CD4-positive, CD25-positive, alpha-beta regulatory T cell (primary cell): Measurements from ENCODE around the gene SBK2. TPM values are rescaled to one million over a fixed set of nuclear protein-coding genes. Genes with fewer than 3 reads are reported as not detected.
"Not testable (repeated sequence)": the region's sequence is repeated elsewhere in the genome, so short reads cannot be mapped to it uniquely, and the experiment has no call there.

Experiments
- ATAC-seq, 2 donors: fragments of 150-1000 bp; cut with Tn5 transposase; one replicate each; pipeline ENCODE4 v1.10.0; 2021; ENCODE audit warnings: low read depth in 2 of 2, moderate number of reproducible peaks in 2 of 2, moderate library complexity in 1 of 2
- DNase-seq, 3 donors: peaks; one replicate each; pipeline versions ENCODE4 v3.0.0 to v3.0.0-alpha.2; 2012 to 2022; ENCODE audit warnings: mixed read lengths in 1 of 3
- H3K27ac ChIP-seq: one replicate; pipeline ENCODE4 v1.7.0; 2013; ENCODE audit warnings: mild to moderate bottlenecking, low read length; ENCODE audit not compliant: insufficient read depth, poor library complexity, severe bottlenecking
- H3K27me3 ChIP-seq: one replicate; pipeline ENCODE4 v1.7.0; 2013; ENCODE audit warnings: low read length; ENCODE audit not compliant: control insufficient read depth, insufficient read depth
- H3K36me3 ChIP-seq: one replicate; pipeline ENCODE4 v1.7.0; 2013; ENCODE audit warnings: mild to moderate bottlenecking, low read length, moderate library complexity; ENCODE audit not compliant: control insufficient read depth, insufficient read depth
- H3K4me1 ChIP-seq: 2 replicates; pipeline ENCODE4 v1.7.0; 2013; ENCODE audit warnings: mild to moderate bottlenecking, low read length; ENCODE audit not compliant: insufficient read depth, control insufficient read depth, poor library complexity, severe bottlenecking
- H3K4me3 ChIP-seq: one replicate; pipeline ENCODE4 v1.7.0; 2013; ENCODE audit warnings: low read depth, mild to moderate bottlenecking, low read length, moderate library complexity
- H3K9me3 ChIP-seq, 2 experiments: 1 replicate in 1 of 2; 2 replicates in 1 of 2; pipeline ENCODE4 v1.7.0; 2013; ENCODE audit warnings: low read length in 2 of 2, mild to moderate bottlenecking in 1 of 2, moderate library complexity in 1 of 2; ENCODE audit not compliant: control insufficient read depth in 2 of 2
- H3K27ac Mint-ChIP-seq, 3 donors: one replicate each; pipeline ENCODE4 v1.8.0; 2020 to 2022; ENCODE audit warnings: mild to moderate bottlenecking in 3 of 3, mixed read lengths in 3 of 3, moderate library complexity in 2 of 3
- H3K27me3 Mint-ChIP-seq: one replicate; pipeline ENCODE4 v1.8.0; 2022; ENCODE audit warnings: mild to moderate bottlenecking, mixed read lengths
- H3K36me3 Mint-ChIP-seq: one replicate; pipeline ENCODE4 v1.8.0; 2020; ENCODE audit warnings: mixed read lengths
- H3K4me1 Mint-ChIP-seq, 4 donors: one replicate each; pipeline ENCODE4 v1.8.0; 2020 to 2022; ENCODE audit warnings: mixed read lengths in 4 of 4, mild to moderate bottlenecking in 1 of 4
- H3K4me3 Mint-ChIP-seq, 4 donors: one replicate each; pipeline ENCODE4 v1.8.0; 2020 to 2022; ENCODE audit warnings: mild to moderate bottlenecking in 4 of 4, mixed read lengths in 4 of 4, moderate library complexity in 3 of 4
- H3K9me3 Mint-ChIP-seq, 7 donors: one replicate each; pipeline ENCODE4 v1.8.0; 2020 to 2022; ENCODE audit warnings: mixed read lengths in 7 of 7, mild to moderate bottlenecking in 3 of 7, moderate library complexity in 2 of 7
- polyA plus RNA-seq, 4 donors: library from polyadenylated mRNA; unstranded; fragments of 300-500 nt; fragmentation: Illumina TruSeq; gene quantifications; one replicate each; pipeline ENCODE4 v1.2.3, GENCODE V29; 2021
- total RNA-seq: library from RNA; stranded (reverse); gene quantifications from one replicate; pipeline ENCODE4 v1.2.3, GENCODE V29; 2022

Gene SBK2
- total and polyA plus RNA-seq, 5 donors from 2014 or later, result not detected

DNA sequence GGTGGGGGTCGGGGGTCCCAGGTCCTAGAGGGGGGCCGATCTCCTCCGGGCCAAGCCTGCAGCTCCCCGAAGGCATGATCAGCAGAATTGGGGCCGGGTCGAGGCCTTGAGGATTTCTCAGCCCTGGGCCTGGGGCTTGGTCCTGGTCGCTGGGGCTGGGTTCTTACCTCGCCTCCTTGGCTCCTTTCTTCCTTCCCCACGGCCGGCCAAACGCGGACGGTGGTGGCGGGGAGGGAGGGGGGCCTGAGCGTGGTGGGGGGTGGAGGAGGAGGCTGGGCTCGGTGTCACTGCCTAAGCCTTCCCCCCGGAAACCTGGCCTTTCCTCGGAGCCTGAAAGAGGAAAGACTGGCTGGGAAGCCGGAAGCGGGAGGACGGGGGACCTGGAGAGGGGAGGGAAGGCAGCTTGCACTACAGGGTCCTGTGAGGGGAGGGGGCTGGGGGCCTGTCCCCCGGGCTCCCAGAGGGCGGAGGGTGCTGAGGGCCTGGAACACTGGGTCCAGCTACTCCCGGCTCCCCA, 43.8 kb upstream of the SBK2 start, which contains the start of gene ZNF579:
TSS of gene ZNF579 (minus strand) at position 221 of the 517 bp plus-strand sequence. CDS start 1,209 bp downstream, outside the sequence.
- peak; percentile 48 to 82 (median 66) for DNase-seq
- Mint-ChIP-seq H3K9me3 (peaks cover 0 to 3% (median 0%) of the 10 kb centered on the region in 7 donors), H3K4me3 (peak within 1 kb of the TSS; percentile 88 to 94 (median 92)), H3K27ac (peak within 1 kb of the TSS; percentile 58 to 96 (median 94)), H3K4me1 (peaks cover 16 to 30% (median 20%) of the 10 kb centered on the region in 4 donors), H3K36me3 (peaks cover 13% of the 10 kb centered on the region), H3K27me3 (peaks cover 14% of the 10 kb centered on the region)
- peak within 1 kb of the TSS; percentile 75 for H3K4me3 ChIP-seq
- H3K9me3 ChIP-seq, result no peaks in the 10 kb centered on the region
- no peaks in the 10 kb centered on the region for H3K36me3 ChIP-seq
- peak within 1 kb of the TSS; percentile 77 for H3K27ac ChIP-seq
- H3K27me3 ChIP-seq, result no peaks in the 10 kb centered on the region
- peaks cover 14% of the 10 kb centered on the region for H3K4me1 ChIP-seq
- ATAC-seq, result peak; percentile 46 to 65

DNA sequence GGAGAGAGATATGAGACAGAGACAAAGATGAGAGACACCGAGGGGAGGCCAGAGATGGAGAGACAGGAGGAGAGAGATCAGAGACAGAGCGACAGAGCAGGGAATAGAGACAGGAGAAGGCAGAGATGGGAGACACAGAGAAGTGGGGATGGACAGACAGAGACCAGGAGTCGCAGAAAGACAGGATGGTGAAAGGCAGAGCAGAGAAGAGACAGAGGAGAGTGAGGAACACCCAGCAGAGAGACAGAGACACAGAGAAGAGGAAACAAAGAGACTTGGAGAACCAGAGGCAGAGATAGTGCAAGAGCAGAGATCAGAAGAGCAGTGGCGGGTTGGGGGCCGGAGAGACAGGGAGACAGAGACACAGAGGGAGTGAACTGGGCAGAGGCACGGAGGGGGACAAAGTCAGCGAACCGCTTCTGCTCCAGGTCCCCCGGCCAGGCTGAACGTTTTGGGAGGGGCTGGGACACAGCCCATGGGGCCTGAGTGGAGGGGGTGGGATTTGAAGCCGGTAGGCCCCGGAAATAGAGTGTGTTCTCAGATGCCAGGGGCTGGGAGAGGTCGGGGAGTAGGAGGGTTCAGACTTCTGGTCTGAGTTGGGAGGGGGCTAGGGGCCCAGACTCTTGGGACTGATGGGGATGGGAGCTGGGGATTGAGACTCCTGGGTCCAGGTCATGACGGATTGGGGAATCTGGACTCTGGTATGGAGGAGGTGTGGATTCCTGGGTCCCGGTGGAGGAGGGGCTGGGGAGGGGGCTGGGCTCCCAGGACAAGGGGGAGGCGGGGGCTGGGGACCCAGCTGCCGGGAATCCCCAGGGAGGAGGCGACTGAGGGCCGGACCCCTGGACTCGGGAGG, 43.1 kb upstream of the SBK2 start:
- H3K27ac ChIP-seq, result peak overlapping the region; percentile 77
- Mint-ChIP-seq H3K27ac (peak overlapping the region; percentile 58 to 96 (median 94)), H3K4me3 (peak overlapping the region; percentile 88 to 94 (median 92)), H3K27me3 (peaks cover 10% of the 10 kb centered on the region), H3K36me3 (peaks cover 13% of the 10 kb centered on the region), H3K9me3 (peaks cover 0 to 3% (median 0%) of the 10 kb centered on the region in 7 donors), H3K4me1 (peaks cover 11 to 25% (median 18%) of the 10 kb centered on the region in 4 donors)
- no peaks in the 10 kb centered on the region for H3K9me3 ChIP-seq
- ATAC-seq (peak in 1 of 2 donors; percentile 29), DNase-seq (peak in 1 of 3 donors; percentile 18)
- peak overlapping the region; percentile 54 for H3K4me3 ChIP-seq
- no peaks in the 10 kb centered on the region for H3K36me3 ChIP-seq
- H3K4me1 ChIP-seq, result peaks cover 13% of the 10 kb centered on the region
- no peaks in the 10 kb centered on the region for H3K27me3 ChIP-seq

DNA sequence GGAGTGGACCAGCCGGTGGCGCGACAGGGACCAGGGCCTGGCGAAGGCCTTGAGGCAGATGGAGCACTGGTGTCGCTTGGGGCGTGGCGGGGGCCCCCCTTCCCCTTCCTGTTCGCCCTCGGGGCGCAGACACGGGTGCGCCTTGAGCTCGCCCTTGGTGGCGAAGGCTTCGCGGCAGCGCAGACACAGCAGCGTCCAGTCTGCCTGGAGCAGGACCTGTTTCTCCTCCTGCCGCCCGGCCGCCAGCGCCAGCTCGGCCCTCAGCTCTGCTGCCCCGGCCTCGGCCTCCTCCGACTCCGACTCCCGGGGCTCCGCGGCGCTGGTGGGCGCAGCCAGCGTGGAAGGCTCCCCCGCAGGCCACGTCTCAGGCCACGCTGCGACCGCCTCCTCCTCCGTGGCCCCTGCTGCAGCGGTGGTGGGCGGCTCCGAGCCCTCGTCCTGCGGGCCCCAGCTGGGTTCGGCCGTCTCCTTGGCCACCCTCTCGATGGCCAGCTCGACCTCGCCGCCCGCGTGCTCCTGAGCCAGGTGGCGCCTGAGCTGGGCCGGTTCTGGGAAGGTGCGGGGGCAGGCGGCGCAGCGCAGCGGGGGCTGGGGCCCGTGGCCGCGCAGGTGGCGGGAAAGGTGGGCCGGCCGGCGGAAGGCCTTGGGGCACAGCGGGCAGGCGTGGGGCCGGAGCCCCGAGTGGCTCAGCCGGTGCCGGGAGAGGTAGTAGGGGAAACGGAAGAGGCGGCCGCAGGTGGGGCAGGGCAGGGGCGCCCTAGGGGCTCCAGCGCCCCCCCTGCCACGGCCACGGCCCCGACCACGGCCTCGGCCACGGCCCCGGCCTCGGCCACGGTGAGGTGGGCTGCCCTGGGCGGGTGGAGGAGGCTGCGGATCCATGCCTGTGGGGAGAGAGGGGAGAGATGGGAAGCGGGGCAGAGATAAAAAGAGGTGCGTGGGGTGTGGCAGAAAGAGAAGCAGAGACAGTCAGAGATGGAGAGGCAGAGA, 42.1 kb upstream of the SBK2 start:
- Mint-ChIP-seq H3K4me3 (peak overlapping the region; percentile 88 to 94 (median 92)), H3K27ac (peak overlapping the region in 2 of 3 donors; percentile 94 to 96), H3K4me1 (peaks cover 11 to 25% (median 18%) of the 10 kb centered on the region in 4 donors), H3K9me3 (peaks cover 0 to 3% (median 0%) of the 10 kb centered on the region in 7 donors), H3K27me3 (peaks cover 5% of the 10 kb centered on the region), H3K36me3 (peaks cover 13% of the 10 kb centered on the region)
- Histone ChIP-seq H3K27me3 (no peaks in the 10 kb centered on the region), H3K4me1 (peaks cover 13% of the 10 kb centered on the region), H3K4me3 (peak overlapping the region; percentile 54), H3K27ac (no peak overlapping the region), H3K36me3 (no peaks in the 10 kb centered on the region), H3K9me3 (no peaks in the 10 kb centered on the region)
- no peak for DNase-seq
- ATAC-seq, result no peak

DNA sequence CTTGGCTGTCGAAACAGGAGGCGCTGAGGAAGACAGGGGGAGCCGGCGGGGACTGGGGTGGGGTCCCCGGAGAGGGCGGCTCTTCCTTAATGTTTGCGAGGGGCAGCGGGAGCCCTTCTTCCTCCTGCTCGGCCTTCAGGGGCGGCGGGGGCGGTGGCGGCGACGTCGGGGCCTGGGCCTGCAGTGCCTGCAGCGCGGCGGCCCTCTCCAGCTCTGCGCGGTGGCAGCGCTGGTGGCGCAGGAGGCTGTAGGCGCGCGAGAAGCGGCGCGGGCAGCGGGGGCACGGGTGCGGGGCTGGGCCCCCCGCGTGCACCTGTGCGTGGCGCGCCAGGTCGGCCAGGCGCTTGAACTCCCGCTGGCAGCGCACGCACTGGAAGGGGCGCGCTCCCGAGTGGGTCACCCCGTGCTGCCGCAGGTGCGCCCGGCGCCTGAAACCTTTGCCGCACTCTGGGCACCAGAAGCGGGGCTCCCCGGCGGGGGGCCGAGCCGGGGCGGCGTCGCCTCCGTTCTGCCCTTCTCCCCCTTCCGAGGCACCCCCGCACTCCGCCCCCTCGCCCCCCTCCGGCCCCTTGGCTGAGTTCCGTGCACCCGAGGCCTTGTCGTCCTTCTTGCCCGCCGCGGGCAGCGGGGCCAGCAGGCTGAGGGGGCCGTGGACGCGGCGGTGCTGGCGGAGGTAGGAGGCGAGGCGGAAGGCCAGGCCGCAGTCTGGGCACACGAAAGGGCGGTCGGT, 41.3 kb upstream of the SBK2 start:
- H3K4me1 Mint-ChIP-seq, result peaks cover 11 to 25% (median 18%) of the 10 kb centered on the region in 4 donors
- Histone ChIP-seq H3K27ac (no peak overlapping the region), H3K27me3 (no peaks in the 10 kb centered on the region), H3K4me3 (no peak overlapping the region), H3K9me3 (no peaks in the 10 kb centered on the region), H3K36me3 (no peaks in the 10 kb centered on the region), H3K4me1 (peaks cover 13% of the 10 kb centered on the region)
- peaks cover 0 to 3% (median 0%) of the 10 kb centered on the region in 7 donors for H3K9me3 Mint-ChIP-seq
- H3K4me3 Mint-ChIP-seq, result no peak overlapping the region
- H3K36me3 Mint-ChIP-seq, result peaks cover 13% of the 10 kb centered on the region
- peaks cover 5% of the 10 kb centered on the region for H3K27me3 Mint-ChIP-seq
- DNase-seq (no peak), ATAC-seq (no peak)
- H3K27ac Mint-ChIP-seq, result no peak overlapping the region

DNA sequence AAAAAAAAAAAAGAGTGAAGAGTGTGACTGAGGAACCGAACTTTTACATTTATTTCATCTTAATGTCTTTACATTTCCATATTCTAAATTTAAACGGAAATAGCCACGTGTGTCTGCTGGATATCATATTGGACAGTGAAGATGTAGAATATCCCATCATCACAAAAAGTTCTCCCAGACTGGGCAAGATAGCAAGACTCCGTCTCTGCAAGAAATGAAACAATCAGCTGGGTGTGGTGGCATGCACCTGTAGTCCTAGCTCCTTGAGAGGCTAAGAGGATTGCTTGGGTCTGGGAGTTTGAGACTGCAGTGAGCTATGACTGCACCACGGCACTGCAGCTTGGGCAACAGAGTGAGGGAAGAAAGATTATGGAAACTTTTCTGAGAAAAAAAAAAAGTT, 39.8 kb upstream of the SBK2 start:
- H3K9me3 ChIP-seq, result no peaks in the 10 kb centered on the region
- H3K36me3 ChIP-seq, result no peaks in the 10 kb centered on the region
- Mint-ChIP-seq H3K4me3 (peak overlapping the region; percentile 53 to 66 (median 64)), H3K36me3 (peaks cover 13% of the 10 kb centered on the region), H3K27me3 (peaks cover 5% of the 10 kb centered on the region), H3K4me1 (peaks cover 11 to 19% (median 14%) of the 10 kb centered on the region in 4 donors), H3K27ac (peak overlapping the region in 1 of 3 donors; percentile 89), H3K9me3 (peaks cover 0 to 3% (median 0%) of the 10 kb centered on the region in 7 donors)
- peaks cover 13% of the 10 kb centered on the region for H3K4me1 ChIP-seq
- no peak overlapping the region for H3K4me3 ChIP-seq
- no peaks in the 10 kb centered on the region for H3K27me3 ChIP-seq
- no peak overlapping the region for H3K27ac ChIP-seq
- no peak for ATAC-seq
- no peak for DNase-seq

DNA sequence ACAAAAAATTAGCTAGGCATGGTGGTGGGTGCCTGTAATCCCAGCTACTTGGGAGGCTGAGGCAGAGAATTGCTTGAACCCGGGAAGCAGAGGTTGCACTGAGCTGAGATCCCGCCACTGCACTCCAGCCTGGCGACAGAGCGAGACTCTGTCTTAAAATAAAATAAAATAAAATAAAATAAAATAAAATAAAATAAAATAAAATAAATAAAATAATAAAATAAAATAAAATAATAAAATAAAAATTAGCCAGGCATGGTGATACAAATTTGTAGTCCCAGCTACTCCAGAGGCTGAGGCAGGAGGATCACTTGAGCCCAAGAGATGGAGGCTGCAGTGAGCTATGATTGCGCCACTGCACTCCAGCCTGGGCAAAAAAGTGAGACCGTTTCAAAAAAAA, 37.0 kb upstream of the SBK2 start:
- not testable (repeated sequence) for H3K4me1 ChIP-seq, H3K4me3 Mint-ChIP-seq, H3K36me3 ChIP-seq, H3K4me1 Mint-ChIP-seq, H3K9me3 ChIP-seq, ATAC-seq, H3K9me3 Mint-ChIP-seq, H3K27me3 ChIP-seq, H3K27ac Mint-ChIP-seq, H3K27me3 Mint-ChIP-seq, H3K4me3 ChIP-seq, H3K27ac ChIP-seq, DNase-seq, H3K36me3 Mint-ChIP-seq

DNA sequence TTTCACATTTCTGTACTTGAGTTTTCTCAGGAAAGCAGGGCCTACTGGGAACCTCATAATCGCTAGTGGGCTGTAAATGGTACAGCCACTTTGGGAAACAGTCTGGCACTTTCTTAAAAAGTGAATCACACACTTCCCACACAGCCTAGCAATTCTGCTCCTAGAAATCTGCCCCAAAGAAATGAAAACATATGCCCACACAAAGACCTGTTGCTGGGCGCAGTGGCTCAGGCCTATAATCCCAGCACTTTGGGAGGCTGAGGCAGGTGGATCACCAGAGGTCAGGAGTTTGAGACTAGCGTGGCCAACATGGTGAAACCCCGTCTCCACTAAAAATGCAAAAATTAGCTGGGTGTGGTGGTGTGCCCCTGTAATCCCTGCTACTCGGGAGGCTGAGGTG, 32.5 kb upstream of the SBK2 start:
- ATAC-seq, H3K36me3 ChIP-seq, H3K4me3 Mint-ChIP-seq, H3K9me3 ChIP-seq, H3K36me3 Mint-ChIP-seq, H3K9me3 Mint-ChIP-seq, H3K4me1 ChIP-seq, DNase-seq, H3K4me3 ChIP-seq, H3K4me1 Mint-ChIP-seq, H3K27ac ChIP-seq, H3K27me3 ChIP-seq, H3K27ac Mint-ChIP-seq: not testable (repeated sequence)
- peaks cover 17% of the 10 kb centered on the region for H3K27me3 Mint-ChIP-seq
